Vagina (tissue), 2 donors: ENCODE data around the gene FBXL16. TPM values are rescaled to one million over a fixed set of nuclear protein-coding genes. Genes with fewer than 3 reads are reported as not detected.
"Not testable (repeated sequence)": the region's sequence is repeated elsewhere in the genome, so short reads cannot be mapped to it uniquely, and the experiment has no call there.

Experiments used
- DNase-seq, 2 donors: peaks; one replicate each; pipeline ENCODE4 v3.0.0-alpha.2; 2017; ENCODE audit errors: extremely low spot score in 2 of 2
- H3K27ac ChIP-seq: fragments of 200-600 bp; sonication (generic); one replicate; pipeline ENCODE4 v1.5.1; 2019
- H3K27me3 ChIP-seq: fragments of 200-600 bp; sonication (generic); one replicate; pipeline ENCODE4 v1.5.1; 2019
- H3K36me3 ChIP-seq, 2 donors: fragments of 200-600 bp; sonication (generic); one replicate each; pipeline ENCODE4 v1.5.1; 2017 to 2019
- H3K4me1 ChIP-seq: fragments of 200-600 bp; sonication (generic); one replicate; pipeline ENCODE4 v1.5.1; 2019
- H3K4me3 ChIP-seq, 2 donors: fragments of 200-600 bp; sonication (generic); 1 replicate in 1 of 2; 2 replicates in 1 of 2; pipeline ENCODE4 v1.5.1; 2016 to 2019
- H3K9me3 ChIP-seq: fragments of 200-600 bp; sonication (generic); one replicate; pipeline ENCODE4 v1.5.1; 2019
- POLR2A ChIP-seq, 2 donors: fragments of 450-650 bp; IDR thresholded peaks; one replicate each; pipeline ENCODE4 v1.6.1; 2017; ENCODE audit warnings: antibody characterized with exemption in 2 of 2, mild to moderate bottlenecking in 2 of 2, moderate library complexity in 2 of 2
- POLR2AphosphoS5 ChIP-seq, 2 donors: sonication (generic); formaldehyde crosslinking; IDR thresholded peaks; one replicate each; pipeline ENCODE4 v1.9.0; 2017; ENCODE audit warnings: antibody characterized with exemption in 2 of 2, mild to moderate bottlenecking in 2 of 2, low read depth in 1 of 2; ENCODE audit not compliant: insufficient read depth in 1 of 2
- intact Hi-C: fragments of 100-400 bp; cut with DNase I; formaldehyde crosslinking; loops from one replicate; pipeline ENCODE4 v1.15.1; 2023
- total RNA-seq: library from RNA; depleted of rRNA; stranded (reverse); fragments of >200 nt; gene quantifications from one replicate; pipeline ENCODE4 v1.2.3, GENCODE V29; 2016
- TF ChIP-seq, protein P1 (sequence below), 3 experiments: fragments of 450-650 bp in 2 of 3; fragments of 200-600 bp in 1 of 3; sonication (generic) in 1 of 3; IDR thresholded peaks; one replicate each; pipeline ENCODE4 v1.5.1; 2017 to 2019; ENCODE audit warnings: antibody characterized with exemption in 3 of 3, mild to moderate bottlenecking in 2 of 3, moderate library complexity in 2 of 3

FBXL16 gene
- total RNA-seq, 1 donor from 2014 or later = 4.4 TPM

DNA sequence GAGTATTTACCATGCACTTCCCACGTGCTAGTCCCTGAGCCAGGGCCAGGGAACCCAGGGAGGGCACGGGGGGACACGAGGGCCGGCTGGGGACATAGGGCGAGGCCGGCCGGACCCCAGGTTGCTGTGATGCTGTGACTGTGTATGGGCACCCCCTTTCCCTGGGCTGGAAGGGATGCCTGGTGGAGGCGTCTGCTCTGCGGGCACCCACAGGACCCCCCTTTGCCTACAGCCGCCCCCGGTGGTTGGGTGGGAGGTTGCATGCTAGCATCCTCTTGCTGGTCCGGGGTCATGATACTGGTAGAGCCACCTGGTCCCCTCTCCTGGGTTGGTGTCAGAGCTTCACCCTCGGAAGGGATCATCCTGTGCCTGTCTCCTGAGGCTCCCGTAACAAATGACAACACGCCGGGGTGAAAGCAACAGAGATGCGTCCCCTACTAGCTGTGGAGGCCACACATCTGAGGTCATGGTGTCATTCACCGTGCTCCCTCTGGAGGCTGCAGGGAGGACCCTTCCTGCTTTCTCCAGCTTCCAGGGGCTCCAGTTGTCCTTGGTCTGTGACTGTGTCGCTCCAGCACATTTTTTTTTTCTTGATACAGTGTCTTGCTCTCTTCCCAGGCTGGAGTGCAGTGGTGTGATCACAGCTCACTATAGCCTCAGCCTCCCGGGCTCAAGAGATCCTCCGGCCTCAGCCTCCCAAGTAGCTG is 38.3 kb upstream of the FBXL16 start:
- no peak overlapping the region for H3K4me3 ChIP-seq
- H3K4me1 ChIP-seq = peaks cover 19% of the 10 kb centered on the region
- H3K27me3 ChIP-seq = no peaks in the 10 kb centered on the region
- no peak overlapping the region for H3K27ac ChIP-seq
- DNase-seq = no peak
- intact Hi-C loops = no loop called here
- H3K36me3 ChIP-seq = no peaks in the 10 kb centered on the region
- TF ChIP-seq, protein P1, sequence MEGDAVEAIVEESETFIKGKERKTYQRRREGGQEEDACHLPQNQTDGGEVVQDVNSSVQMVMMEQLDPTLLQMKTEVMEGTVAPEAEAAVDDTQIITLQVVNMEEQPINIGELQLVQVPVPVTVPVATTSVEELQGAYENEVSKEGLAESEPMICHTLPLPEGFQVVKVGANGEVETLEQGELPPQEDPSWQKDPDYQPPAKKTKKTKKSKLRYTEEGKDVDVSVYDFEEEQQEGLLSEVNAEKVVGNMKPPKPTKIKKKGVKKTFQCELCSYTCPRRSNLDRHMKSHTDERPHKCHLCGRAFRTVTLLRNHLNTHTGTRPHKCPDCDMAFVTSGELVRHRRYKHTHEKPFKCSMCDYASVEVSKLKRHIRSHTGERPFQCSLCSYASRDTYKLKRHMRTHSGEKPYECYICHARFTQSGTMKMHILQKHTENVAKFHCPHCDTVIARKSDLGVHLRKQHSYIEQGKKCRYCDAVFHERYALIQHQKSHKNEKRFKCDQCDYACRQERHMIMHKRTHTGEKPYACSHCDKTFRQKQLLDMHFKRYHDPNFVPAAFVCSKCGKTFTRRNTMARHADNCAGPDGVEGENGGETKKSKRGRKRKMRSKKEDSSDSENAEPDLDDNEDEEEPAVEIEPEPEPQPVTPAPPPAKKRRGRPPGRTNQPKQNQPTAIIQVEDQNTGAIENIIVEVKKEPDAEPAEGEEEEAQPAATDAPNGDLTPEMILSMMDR (IDR thresholded peaks at IDR 0.05) = no peak
- TF ChIP-seq POLR2A (IDR thresholded peaks at IDR 0.05) (no peak), POLR2AphosphoS5 (IDR thresholded peaks at IDR 0.05; ENCODE audit: insufficient read depth in 1 of 2, low read depth in 1 of 2) (no peak)
- H3K9me3 ChIP-seq = no peaks in the 10 kb centered on the region

DNA sequence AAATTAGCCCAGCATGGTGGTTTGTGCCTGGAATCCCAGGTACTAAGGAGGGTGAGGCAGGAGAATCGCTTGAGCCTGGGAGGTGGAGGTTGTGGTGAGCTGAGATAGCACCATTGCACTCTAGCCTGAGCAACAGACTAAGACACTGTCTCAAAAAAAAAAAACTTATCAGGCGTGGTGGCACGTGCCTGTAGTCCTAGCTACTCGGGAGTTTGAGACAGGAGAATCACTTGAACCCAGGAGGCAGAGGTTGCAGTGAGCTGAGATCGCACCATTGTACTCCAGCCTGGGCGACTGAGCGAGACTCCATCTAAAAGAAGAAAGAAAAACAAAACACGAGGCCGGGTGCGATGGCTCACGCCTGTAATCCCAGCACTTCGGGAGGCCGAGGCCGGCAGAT is 37.3 kb upstream of the FBXL16 start:
- H3K27me3 ChIP-seq, intact Hi-C loops: not testable (repeated sequence)

GRCh38 chr16:741986-742629 is 36.5 kb upstream of the FBXL16 start:
- TF ChIP-seq, protein P1 (IDR thresholded peaks at IDR 0.05) = no peak
- TF ChIP-seq POLR2A (IDR thresholded peaks at IDR 0.05) = no peak
- TF ChIP-seq POLR2AphosphoS5 (IDR thresholded peaks at IDR 0.05; ENCODE audit: insufficient read depth in 1 of 2, low read depth in 1 of 2) = no peak
- intact Hi-C loops = no loop called here
- H3K36me3 ChIP-seq = peaks cover 0 to 6% of the 10 kb centered on the region in 2 donors
- no peak for DNase-seq
- H3K27ac ChIP-seq = no peak overlapping the region
- no peaks in the 10 kb centered on the region for H3K9me3 ChIP-seq
- no peak overlapping the region for H3K4me3 ChIP-seq
- H3K27me3 ChIP-seq = no peaks in the 10 kb centered on the region
- peaks cover 28% of the 10 kb centered on the region for H3K4me1 ChIP-seq

More for the DNA sequence above, 37.3 kb upstream of the FBXL16 start:
- not testable (repeated sequence) for H3K27ac ChIP-seq, H3K9me3 ChIP-seq, DNase-seq, H3K4me3 ChIP-seq, H3K36me3 ChIP-seq
- H3K4me1 ChIP-seq = peaks cover 21% of the 10 kb centered on the region

GRCh38 chr16:740764-741505 is 35.3 kb upstream of the FBXL16 start, which contains the start of gene CIAO3:
Gene CIAO3 (minus strand): TSS chr16:740997. CDS start chr16:740985, 12 bp downstream.
- H3K4me3 ChIP-seq = peak within 1 kb of the TSS; percentile 85 to 90
- peak within 1 kb of the TSS; percentile 67 for H3K27ac ChIP-seq
- H3K4me1 ChIP-seq = peaks cover 28% of the 10 kb centered on the region
- H3K36me3 ChIP-seq = peaks cover 0 to 15% of the 10 kb centered on the region in 2 donors
- H3K27me3 ChIP-seq = no peaks in the 10 kb centered on the region
- no peaks in the 10 kb centered on the region for H3K9me3 ChIP-seq
- no peak for TF ChIP-seq POLR2A (IDR thresholded peaks at IDR 0.05)
- TF ChIP-seq POLR2AphosphoS5 (IDR thresholded peaks at IDR 0.05; ENCODE audit: insufficient read depth in 1 of 2, low read depth in 1 of 2) = peak; percentile 88 to 94
- TF ChIP-seq, protein P1 (IDR thresholded peaks at IDR 0.05) = peak; percentile 87 to 99 (median 97)
- intact Hi-C loops = no loop called here
- DNase-seq = no peak

DNA sequence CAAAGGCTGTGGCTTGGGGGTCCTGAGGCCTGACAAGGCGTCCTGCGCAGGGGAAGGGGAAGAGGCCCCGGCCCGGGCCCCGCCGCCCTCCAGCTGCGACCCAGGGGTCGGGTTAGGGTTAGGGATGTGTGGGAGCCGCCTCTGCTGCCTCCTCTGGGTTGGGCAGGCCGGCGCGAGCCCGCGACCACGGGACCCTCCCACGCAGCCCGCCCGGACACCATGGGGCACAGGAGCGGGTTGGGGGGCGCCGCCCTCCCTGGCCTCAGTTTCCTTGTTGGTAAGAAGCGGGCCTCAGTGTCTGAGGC is 34.8 kb upstream of the FBXL16 start:
- Histone ChIP-seq H3K27me3 (no peaks in the 10 kb centered on the region), H3K4me3 (peak overlapping the region; percentile 85 to 90), H3K9me3 (no peaks in the 10 kb centered on the region), H3K27ac (peak overlapping the region; percentile 67), H3K4me1 (peaks cover 28% of the 10 kb centered on the region), H3K36me3 (peaks cover 0 to 20% of the 10 kb centered on the region in 2 donors)
- DNase-seq = no peak
- TF ChIP-seq POLR2A (IDR thresholded peaks at IDR 0.05) = no peak
- TF ChIP-seq, protein P1 (IDR thresholded peaks at IDR 0.05) = no peak
- no peak for TF ChIP-seq POLR2AphosphoS5 (IDR thresholded peaks at IDR 0.05; ENCODE audit: insufficient read depth in 1 of 2, low read depth in 1 of 2)
- intact Hi-C loops = no loop called here
